NCI-H128 (cell line): ENCODE data around the gene PROX2.

Source experiments
- DNase-seq: peaks from one replicate; lab custom pipeline; 2025; ENCODE audit not compliant: unreplicated experiment; lab: John Stamatoyannopoulos, UW

PROX2 gene

DNA sequence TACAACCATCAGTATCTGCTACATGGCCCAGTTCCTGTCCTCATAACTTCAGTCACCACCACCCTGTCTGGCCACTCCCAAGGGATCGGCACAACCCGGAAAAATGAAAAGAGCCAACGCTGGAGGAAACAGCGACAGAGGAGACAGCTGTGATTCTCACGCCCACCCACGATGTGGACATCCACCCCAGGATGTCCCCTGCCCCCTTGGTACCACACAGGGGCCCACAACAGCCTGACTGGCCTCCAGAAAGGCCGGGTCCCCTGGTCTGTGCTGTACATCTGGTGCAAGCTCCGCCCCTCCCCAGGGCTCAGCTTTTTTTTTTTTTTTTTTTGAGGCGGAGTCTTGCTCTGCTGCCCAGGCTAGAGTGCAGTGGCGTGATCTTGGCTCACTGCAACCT is 34.6 kb upstream of the PROX2 start:
- DNase-seq: no peak

GRCh38 chr14:74909911-74910310 is 34.0 kb upstream of the PROX2 start:
- DNase-seq: no peak

- DNase-seq: no peak
These were observed 33.6 kb upstream of the PROX2 start for GRCh38 chr14:74909501-74909900.

DNA sequence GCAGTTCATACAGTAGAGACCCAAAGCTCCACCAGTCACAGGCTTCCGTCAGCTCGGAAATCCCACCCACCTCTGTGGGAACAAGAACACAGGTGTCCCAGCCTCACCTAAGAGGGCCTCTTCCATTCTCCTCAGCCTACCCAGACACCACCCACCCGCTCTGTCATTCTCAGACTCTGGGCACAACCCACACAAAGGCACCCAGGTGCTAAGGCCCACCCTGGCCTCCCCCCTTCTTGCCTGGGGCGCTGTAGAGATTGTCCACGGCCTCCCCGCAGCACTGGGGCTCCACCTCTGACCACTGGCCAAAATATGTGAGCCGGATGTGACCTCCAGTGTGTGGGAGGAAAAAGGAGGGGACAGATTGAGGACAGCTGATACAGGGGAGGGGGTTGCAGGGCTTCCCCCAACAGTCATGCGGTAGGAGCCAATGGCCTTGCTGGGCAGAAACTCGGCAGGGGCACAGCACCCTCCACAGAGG is 33.0 kb upstream of the PROX2 start:
- DNase-seq: no peak

- DNase-seq: no peak
These were observed 31.8 kb upstream of the PROX2 start for GRCh38 chr14:74907744-74908143.

DNA sequence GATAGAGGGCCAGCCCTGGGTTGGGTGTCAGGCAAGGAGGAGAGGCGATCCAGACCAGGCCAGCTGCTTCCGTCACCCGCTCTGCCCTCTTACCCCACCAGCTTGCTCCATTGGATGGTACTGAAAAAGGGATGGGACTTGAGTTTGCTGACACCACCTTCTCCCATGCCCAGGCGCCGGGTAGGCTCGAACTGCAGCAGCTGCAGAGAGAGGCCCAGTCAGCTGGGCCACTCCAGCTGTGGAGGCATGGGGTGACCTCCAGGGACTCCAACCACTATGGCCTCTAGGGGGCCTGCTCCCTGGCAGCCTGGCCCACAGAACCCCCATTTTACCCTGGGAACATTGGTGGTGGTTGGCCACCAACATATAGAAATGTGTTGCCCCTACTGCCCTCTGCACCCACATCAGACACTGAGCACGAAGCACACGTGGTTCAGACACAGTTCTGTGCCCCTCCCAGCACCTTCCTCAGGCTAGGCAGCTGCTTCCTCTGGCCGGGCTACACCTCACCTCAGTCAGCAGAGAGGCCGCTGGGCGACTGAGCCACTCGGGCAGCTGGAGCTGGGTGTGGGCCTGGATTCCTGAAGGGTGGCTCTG is 31.1 kb upstream of the PROX2 start:
- DNase-seq: no peak

GRCh38 chr14:74905595-74906142 is 29.7 kb upstream of the PROX2 start:
- no peak for DNase-seq

DNA sequence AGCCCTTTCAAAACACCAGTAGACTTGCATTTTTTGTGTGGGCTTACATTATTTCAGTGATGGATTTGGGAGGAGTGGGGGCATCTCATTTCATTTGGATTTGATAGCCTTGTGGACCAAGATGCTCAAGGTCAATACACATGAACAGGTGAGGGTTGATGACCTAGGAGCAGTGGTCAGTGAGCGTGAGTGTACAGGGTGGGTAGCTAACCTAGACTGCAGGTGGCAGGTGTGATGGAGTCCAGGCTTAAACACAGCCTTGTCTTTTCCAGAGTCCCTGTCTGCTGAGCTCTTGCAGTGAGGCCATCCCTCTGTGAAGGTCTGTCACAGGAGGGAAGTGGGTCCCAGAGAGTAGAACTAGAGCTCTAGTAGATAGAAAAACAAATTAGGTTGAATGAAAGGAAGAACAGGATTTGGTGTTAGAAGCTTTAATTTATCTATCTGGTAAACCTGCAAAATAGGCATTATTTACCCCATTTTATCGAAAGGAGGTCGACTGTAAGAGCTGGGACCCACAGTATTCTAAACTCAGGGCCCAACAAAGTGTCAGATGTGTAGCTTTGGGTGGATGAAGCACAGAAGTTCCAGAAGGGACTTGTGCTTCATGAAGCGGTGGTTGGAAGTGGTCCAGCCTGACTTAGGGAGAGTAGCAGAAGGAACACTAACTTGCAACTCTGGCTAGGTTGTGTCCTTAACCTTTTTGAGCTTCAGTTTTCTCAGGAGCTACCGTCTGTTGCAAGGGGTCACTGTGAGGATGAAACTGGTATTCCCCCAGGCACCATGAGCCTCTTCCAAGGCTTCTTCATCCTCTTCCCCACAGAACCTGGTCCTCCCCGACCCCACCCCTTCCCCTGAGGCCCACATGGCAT is 28.9 kb upstream of the PROX2 start:
- no peak for DNase-seq

- DNase-seq: no peak
These were observed 27.2 kb upstream of the PROX2 start for GRCh38 chr14:74902941-74903705.

DNA sequence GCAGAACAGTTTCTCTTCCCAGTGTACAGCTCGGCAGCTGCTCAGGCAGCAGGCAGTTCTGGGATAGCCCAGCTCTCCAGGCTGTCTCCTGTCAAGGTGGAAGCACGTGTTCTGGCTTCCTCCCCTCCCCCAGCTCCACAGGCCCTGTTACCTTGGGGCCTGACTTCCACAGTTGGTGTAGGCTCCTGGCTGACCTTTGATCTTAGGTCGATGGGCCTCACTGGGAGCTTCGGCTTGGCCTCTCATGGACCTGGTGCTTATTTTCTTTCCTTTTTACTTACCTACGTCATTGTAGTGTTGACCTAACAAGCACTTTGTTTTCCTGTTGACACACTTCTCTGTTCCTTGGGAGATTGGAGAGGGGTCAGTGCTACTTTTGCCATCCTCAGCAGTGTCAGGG is 22.7 kb upstream of the PROX2 start:
- DNase-seq: no peak

GRCh38 chr14:74898083-74898482 is 22.1 kb upstream of the PROX2 start:
- no peak for DNase-seq

- DNase-seq: no peak
These were observed 21.7 kb upstream of the PROX2 start for GRCh38 chr14:74897642-74898041.

DNA sequence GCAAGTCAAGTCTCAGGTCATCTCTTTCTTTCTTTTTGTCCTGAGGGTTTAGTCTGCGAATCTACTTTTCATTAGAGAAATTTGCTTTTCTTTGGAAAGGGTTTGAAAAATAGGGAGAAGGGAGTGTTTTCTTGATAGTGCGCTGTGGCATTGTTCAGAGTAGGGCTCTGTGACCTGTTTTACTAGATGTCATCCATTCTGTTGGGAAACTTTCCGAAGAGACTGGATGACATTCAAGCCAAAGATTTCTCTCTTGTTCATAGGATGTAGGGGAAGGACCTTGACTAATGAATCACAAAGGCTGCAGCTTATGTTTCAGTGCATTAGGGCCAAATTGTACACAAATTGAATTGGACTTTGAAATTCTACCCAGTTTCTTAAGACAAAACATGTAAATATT is 20.5 kb upstream of the PROX2 start:
- DNase-seq: no peak

GRCh38 chr14:74893614-74894091 is 17.7 kb upstream of the PROX2 start:
- no peak for DNase-seq

- no peak for DNase-seq
These were observed 16.8 kb upstream of the PROX2 start for GRCh38 chr14:74892745-74893144.

- DNase-seq: no peak
These were observed 15.9 kb upstream of the PROX2 start for GRCh38 chr14:74891870-74892269.

DNA sequence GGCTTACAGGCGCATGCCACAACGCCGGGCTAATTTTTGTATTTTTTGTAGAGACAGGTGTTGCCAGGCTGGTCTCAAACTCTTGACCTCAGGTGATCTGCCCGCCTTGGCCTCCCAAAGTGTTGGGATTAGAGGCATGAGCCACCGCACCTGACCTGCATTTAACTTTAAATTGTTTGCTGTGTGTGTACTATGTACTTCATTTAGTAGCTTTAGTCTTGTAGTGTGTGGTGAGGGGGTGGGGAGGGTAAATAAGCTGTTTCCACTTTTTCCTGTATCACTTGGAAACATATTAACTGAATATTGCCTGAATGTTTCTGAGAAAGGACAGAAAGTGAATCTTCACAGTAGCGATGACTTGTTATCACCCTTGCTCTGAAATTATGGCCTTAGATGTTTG is 14.3 kb upstream of the PROX2 start:
- no peak for DNase-seq

DNA sequence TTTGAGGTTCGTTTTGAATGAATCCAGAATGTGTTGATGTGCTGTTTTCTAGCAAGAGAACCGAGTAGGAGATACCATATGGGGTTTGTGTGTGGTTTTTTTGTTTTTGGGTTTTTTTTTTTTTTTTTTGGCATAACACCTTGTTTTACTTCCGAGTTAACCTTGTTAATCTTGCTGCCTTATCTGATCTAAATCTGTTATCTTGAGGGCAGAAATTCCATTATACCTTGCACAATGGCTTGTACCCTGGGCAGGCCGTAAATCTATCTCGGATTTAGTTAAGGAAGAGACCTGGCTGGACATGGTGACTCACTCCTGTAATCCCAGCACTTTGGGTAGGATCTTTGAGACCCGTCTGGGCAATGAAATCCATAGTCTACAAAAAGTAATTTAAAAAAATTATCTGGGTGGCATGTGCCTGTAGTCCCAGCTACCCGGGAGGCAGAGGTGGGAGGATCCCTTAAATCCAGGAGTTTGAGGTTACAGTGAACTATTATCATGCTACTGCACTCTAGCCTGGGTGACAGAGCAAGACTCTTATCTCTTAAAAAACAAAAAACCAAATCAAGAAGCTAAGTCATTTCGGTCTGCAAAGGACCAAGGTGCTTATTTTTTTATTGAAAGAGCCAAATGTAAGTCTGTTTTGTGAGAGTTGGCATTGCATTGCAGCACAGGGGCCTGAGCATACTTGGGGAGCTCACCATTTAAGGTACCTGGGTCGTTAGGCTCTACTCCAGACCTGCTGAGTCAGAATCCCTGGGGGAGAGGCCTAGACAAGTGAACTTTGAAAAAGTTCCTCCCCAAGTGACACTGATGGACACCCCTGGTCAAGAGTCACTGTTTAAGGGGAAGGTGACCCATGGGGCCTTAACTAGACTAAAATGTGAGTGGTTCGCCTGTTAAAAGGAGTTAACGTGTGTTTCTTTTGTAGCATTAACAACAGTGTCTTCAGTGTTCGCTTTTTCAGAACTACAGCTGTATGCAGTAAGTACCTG is 12.5 kb upstream of the PROX2 start:
- DNase-seq: no peak

GRCh38 chr14:74886001-74886400 is 10.1 kb upstream of the PROX2 start:
- no peak for DNase-seq
